Loucy (cell line): Measurements from ENCODE around the gene BACH2.

Source experiments
- CTCF ChIP-seq: fragments of 200-600 bp; sonication (generic); conservative IDR thresholded peaks from 2 replicates; pipeline ENCODE4 v1.5.1; 2014; ENCODE audit warnings: mild to moderate bottlenecking, antibody characterized with exemption, low read length
- EZH2phosphoT487 ChIP-seq: fragments of 200-600 bp; IDR thresholded peaks from 2 replicates; pipeline ENCODE4 v1.6.1; 2018; ENCODE audit warnings: antibody characterized with exemption, mild to moderate bottlenecking, moderate library complexity, borderline replicate concordance

- TF ChIP-seq CTCF (no peak), EZH2phosphoT487 (no peak)
Observed at GRCh38 chr6:90008908-90009501, 287.6 kb downstream of the BACH2 start.
